Hepatocyte (in vitro differentiated cells): ENCODE measurements around the gene CHFR.

Source experiments
- CTCF ChIP-seq: fragments of 200-600 bp; sonication (generic); IDR thresholded peaks from 2 replicates; pipeline ENCODE4 v1.5.1; 2016; ENCODE audit warnings: antibody characterized with exemption, mild to moderate bottlenecking; ENCODE audit not compliant: poor library complexity
- EZH2 ChIP-seq: fragments of 200-600 bp; sonication (generic); IDR thresholded peaks from 2 replicates; pipeline ENCODE4 v1.6.1; 2016; ENCODE audit warnings: antibody characterized with exemption, mild to moderate bottlenecking, borderline replicate concordance
- EZH2phosphoT487 ChIP-seq: fragments of 200-600 bp; sonication (generic); IDR thresholded peaks from one replicate; pipeline ENCODE4 v1.6.1; 2018; ENCODE audit warnings: antibody characterized with exemption, mild to moderate bottlenecking, low read depth, moderate library complexity; ENCODE audit not compliant: unreplicated experiment, severe bottlenecking

GRCh38 chr12:132787877-132788276, 99.5 kb downstream of the CHFR start:
- TF ChIP-seq CTCF (no peak), EZH2phosphoT487 (no peak), EZH2 (no peak)
